GM21529 (cell line): ENCODE results near the gene PCDHA6.
"Not testable (repeated sequence)": the region's sequence is repeated elsewhere in the genome, so short reads cannot be mapped to it uniquely, and the experiment has no call there.

Source experiments
- ATAC-seq: cut with Tn5 transposase; IDR thresholded peaks from one replicate; pipeline ENCODE4 v1.9.1; 2021; ENCODE audit not compliant: unreplicated experiment

PCDHA6 gene

GRCh38 chr5:140855772-140856674 lies 28.3 kb downstream of the PCDHA6 start, which contains the start of gene PCDHA10:
PCDHA10 (plus strand) TSS chr5:140855897; CDS start chr5:140856049, 152 bp downstream.
- no peak for ATAC-seq

- no peak for ATAC-seq
These were observed 29.6 kb downstream of the PCDHA6 start for GRCh38 chr5:140857177-140857986.

DNA sequence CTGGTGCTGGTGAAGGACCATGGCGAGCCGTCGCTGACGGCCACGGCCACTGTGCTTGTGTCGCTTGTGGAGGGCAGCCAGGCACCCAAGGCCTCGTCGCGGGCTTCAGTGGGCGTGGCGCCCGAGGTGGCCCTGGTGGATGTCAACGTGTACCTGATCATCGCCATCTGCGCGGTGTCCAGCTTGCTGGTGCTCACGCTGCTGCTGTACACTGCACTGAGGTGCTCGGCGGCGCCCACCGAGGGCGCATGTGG lies 30.2 kb downstream of the PCDHA6 start:
- ATAC-seq: no peak

GRCh38 chr5:140862441-140863295 lies 34.9 kb downstream of the PCDHA6 start:
- no peak for ATAC-seq

- no peak for ATAC-seq
These were observed 41.2 kb downstream of the PCDHA6 start, which contains the start of gene PCDHA11 for GRCh38 chr5:140868721-140869554. PCDHA11 (plus strand) TSS chr5:140868957; CDS start chr5:140869104, 147 bp downstream.

DNA sequence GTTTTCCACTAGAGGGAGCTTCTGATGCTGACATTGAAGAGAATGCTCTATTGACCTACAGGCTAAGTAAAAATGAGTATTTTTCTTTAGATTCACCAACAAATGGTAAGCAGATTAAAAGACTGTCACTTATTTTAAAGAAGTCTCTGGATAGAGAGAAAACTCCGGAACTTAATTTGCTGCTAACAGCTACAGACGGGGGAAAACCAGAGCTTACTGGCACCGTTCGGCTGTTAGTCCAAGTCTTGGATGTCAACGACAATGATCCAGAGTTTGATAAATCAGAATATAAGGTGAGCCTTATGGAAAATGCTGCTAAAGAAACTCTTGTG lies 41.8 kb downstream of the PCDHA6 start:
- no peak for ATAC-seq

DNA sequence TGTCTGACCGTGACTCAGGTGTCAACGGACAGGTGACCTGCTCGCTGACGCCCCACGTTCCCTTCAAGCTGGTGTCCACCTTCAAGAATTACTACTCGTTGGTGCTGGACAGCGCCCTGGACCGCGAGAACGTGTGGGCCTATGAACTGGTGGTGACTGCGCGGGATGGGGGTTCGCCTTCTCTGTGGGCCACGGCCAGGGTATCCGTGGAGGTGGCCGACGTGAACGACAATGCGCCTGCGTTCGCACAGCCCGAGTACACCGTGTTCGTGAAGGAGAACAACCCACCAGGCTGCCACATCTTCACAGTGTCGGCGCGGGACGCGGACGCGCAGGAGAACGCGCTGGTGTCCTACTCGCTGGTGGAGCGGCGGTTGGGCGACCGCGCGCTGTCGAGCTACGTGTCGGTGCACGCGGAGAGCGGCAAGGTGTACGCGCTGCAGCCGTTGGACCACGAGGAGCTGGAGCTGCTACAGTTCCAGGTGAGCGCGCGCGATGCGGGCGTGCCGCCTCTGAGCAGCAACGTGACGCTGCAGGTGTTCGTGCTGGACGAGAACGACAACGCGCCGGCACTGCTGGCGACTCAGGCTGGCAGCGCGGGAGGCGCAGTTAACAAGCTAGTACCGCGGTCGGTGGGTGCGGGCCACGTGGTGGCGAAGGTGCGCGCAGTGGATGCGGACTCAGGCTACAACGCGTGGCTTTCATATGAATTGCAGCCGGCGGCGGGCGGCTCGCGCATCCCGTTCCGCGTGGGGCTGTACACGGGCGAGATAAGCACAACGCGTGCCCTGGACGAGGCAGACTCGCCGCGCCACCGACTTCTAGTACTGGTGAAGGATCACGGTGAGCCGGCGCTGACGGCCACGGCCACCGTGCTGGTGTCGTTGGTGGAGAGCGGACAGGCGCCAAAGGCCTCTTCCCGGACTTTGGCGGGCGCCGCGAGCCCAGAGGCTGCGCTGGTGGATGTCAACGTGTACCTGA lies 42.8 kb downstream of the PCDHA6 start:
- no peak for ATAC-seq

DNA sequence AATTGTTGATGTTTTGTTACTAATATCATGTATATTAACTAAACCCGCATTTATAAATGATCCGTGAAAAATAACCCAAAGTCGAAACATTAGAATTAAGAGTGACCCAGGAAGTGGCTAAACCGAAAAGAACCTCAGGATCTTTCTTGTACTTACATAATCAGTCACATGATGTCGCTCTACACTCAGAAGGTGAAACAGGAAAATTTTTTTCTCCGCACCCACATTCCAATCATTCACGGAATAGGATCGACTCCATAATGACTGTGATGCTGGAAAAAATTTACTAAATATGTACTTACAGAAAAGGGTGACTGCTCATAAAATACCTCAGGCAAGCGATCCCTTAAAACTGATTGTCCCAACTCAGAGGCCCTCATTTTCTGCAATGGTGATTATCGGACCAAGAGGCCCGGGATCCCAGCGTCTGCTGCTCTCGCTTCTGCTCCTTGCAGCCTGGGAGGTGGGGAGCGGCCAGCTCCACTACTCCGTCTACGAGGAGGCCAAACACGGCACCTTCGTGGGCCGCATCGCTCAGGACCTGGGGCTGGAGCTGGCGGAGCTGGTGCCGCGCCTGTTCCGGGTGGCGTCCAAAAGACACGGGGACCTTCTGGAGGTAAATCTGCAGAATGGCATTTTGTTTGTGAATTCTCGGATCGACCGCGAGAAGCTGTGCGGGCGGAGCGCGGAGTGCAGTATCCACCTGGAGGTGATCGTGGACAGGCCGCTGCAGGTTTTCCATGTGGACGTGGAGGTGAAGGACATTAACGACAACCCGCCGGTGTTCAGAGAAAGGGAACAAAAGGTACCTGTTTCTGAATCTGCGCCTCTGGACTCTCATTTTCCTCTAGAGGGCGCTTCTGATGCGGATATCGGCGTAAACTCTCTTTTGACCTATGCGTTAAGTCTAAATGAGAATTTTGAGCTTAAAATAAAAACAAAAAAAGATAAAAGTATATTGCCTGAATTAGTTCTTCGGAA lies 47.6 kb downstream of the PCDHA6 start, which contains the start of gene PCDHA12:
Gene PCDHA12, plus strand, starts transcription at position 224 of the 981 bp plus-strand sequence. Its CDS starts 165 bp downstream, at position 389.
- ATAC-seq: no peak

DNA sequence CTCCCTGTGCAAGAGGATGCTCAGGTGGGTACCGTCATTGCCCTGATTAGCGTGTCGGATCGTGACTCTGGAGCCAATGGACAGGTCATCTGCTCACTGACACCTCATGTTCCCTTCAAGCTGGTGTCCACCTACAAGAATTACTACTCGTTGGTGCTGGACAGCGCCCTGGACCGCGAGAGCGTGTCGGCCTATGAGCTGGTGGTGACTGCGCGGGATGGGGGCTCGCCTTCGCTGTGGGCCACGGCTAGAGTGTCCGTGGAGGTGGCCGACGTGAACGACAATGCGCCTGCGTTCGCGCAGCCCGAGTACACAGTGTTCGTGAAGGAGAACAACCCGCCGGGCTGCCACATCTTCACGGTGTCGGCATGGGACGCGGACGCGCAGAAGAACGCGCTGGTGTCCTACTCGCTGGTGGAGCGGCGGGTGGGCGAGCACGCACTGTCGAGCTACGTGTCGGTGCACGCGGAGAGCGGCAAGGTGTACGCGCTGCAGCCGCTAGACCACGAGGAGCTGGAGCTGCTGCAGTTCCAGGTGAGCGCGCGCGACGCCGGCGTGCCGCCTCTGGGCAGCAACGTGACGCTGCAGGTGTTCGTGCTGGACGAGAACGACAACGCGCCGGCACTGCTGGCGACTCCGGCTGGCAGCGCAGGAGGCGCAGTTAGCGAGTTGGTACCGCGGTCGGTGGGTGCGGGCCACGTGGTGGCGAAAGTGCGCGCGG lies 48.9 kb downstream of the PCDHA6 start:
- ATAC-seq: not testable (repeated sequence)

DNA sequence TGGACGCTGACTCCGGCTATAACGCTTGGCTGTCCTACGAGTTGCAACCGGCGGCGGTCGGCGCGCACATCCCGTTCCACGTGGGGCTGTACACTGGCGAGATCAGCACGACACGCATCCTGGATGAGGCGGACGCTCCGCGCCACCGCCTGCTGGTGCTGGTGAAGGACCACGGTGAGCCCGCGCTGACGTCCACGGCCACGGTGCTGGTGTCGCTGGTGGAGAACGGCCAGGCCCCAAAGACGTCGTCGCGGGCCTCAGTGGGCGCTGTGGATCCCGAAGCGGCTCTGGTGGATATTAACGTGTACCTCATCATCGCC lies 49.5 kb downstream of the PCDHA6 start:
- ATAC-seq: no peak
